ENCODE results near the gene LPCAT1.

GRCh38 chr5:1522601-1523479 is 920 bp downstream of the LPCAT1 start:
- TF ChIP-seq, protein P1, sequence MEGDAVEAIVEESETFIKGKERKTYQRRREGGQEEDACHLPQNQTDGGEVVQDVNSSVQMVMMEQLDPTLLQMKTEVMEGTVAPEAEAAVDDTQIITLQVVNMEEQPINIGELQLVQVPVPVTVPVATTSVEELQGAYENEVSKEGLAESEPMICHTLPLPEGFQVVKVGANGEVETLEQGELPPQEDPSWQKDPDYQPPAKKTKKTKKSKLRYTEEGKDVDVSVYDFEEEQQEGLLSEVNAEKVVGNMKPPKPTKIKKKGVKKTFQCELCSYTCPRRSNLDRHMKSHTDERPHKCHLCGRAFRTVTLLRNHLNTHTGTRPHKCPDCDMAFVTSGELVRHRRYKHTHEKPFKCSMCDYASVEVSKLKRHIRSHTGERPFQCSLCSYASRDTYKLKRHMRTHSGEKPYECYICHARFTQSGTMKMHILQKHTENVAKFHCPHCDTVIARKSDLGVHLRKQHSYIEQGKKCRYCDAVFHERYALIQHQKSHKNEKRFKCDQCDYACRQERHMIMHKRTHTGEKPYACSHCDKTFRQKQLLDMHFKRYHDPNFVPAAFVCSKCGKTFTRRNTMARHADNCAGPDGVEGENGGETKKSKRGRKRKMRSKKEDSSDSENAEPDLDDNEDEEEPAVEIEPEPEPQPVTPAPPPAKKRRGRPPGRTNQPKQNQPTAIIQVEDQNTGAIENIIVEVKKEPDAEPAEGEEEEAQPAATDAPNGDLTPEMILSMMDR (IDR thresholded peaks at IDR 0.05) = no peak
- TF ChIP-seq POLR2A (IDR thresholded peaks at IDR 0.05) = no peak

Measured in testis (tissue), 2 donors.